Measurements from ENCODE around the gene SLC25A3. TPM values are rescaled to one million over a fixed set of nuclear protein-coding genes. Genes with fewer than 3 reads are reported as not detected.

Gene SLC25A3
- total and polyA plus RNA-seq, 2 donors (not counting 1 experiment from before 2014, with no cell fraction given), result 276 to 304 TPM

- no peaks in the 10 kb centered on the region for H4K20me1 ChIP-seq (ENCODE audit: control insufficient read depth, insufficient read depth, low read length, poor library complexity, severe bottlenecking)
These were observed 52.1 kb downstream of the SLC25A3 start for GRCh38 chr12:98645572-98646067.

More at GRCh38 chr12:98645572-98646067, 52.1 kb downstream of the SLC25A3 start:
- DNase-seq (peak; percentile 53), ATAC-seq (ENCODE audit: low read depth) (no peak)
- Histone ChIP-seq H3K36me3 (replicated peaks in 1 of 2; ENCODE audit: control extremely low read depth in 1 of 2, control insufficient read depth in 1 of 2, extremely low read depth in 1 of 2, insufficient read depth in 2 of 2, low read length in 1 of 2) (peaks cover 11% of the 10 kb centered on the region in 2 experiments), H3K4me1 (ENCODE audit: control insufficient read depth in 2 of 2, insufficient read depth in 2 of 2, low read length in 2 of 2) (peaks cover 13 to 14% of the 10 kb centered on the region in 2 donors), H3K9me3 (ENCODE audit: control extremely low read depth in 1 of 3, control insufficient read depth in 2 of 3, insufficient read depth in 1 of 3, low read length in 2 of 3) (no peaks in the 10 kb centered on the region), H3K27me3 (replicated peaks in 1 of 4; ENCODE audit: control extremely low read depth in 1 of 4, control insufficient read depth in 3 of 4, insufficient read depth in 4 of 4, low read length in 3 of 4) (no peaks in the 10 kb centered on the region), H3K4me2 (replicated peaks; ENCODE audit: low read depth, low read length, poor library complexity, severe bottlenecking) (peak overlapping the region; percentile 95), H3K4me3 (ENCODE audit: control extremely low read depth in 1 of 5, extremely low read depth in 1 of 5, insufficient read depth in 1 of 5, low read depth in 2 of 5, low read length in 4 of 5) (peak overlapping the region; percentile 84 to 99 (median 92)), H3K9ac (ENCODE audit: low read length) (peak overlapping the region; percentile 89), H3K79me2 (ENCODE audit: control insufficient read depth, insufficient read depth, low read length) (peaks cover 59% of the 10 kb centered on the region), H2AFZ (ENCODE audit: insufficient read depth, low read depth, low read length, poor library complexity, severe bottlenecking) (peak overlapping the region; percentile 95), H3K27ac (ENCODE audit: low read length in 2 of 2) (peak overlapping the region; percentile 50 to 84)
- intact Hi-C loops (cut with micrococcal nuclease), result loop anchor here (1.0 to 2.0 kb wide), 5 partner anchors 9 to 1739 kb away; partner anchors contain the start of genes BLTP3B and NEDD1
- Mint-ChIP-seq H3K27me3 (no peaks in the 10 kb centered on the region), H3K4me1 (peaks cover 23% of the 10 kb centered on the region), H3K4me3 (peak overlapping the region; percentile 96), H3K27ac (peak overlapping the region; percentile 92), H3K9me3 (ENCODE audit: insufficient read depth) (no peaks in the 10 kb centered on the region)
- ChIA-PET POLR2A (interaction anchor here (1.6 to 3.2 kb wide), 2 partner anchors 33 to 52 kb away, joined by 3 to 21 read pairs; partner anchors contain the start of gene SLC25A3), CTCF (interaction anchor here (0.7 to 4.9 kb wide), 5 partner anchors 31 to 155 kb away, joined by 3 to 29 read pairs (median 7); partner anchors contain the start of gene SLC25A3)
- under 1% methylated on average over 23 of the region's 24 CpGs for WGBS (ENCODE audit: insufficient coverage)
- TF ChIP-seq EZH2 (IDR thresholded peaks at IDR 0.05; ENCODE audit: borderline replicate concordance, insufficient read depth, low read depth, low read length, poor library complexity, severe bottlenecking) (no peak), CTCF (IDR thresholded peaks at IDR 0.05) (no peak)
